ENCODE results near the gene CDKN2D. TPM values are rescaled to one million over a fixed set of nuclear protein-coding genes. Genes with fewer than 3 reads are reported as not detected.

CDKN2D gene
- total RNA-seq, 2 experiments from 2014 or later: 22.4 to 26.6 TPM

DNA sequence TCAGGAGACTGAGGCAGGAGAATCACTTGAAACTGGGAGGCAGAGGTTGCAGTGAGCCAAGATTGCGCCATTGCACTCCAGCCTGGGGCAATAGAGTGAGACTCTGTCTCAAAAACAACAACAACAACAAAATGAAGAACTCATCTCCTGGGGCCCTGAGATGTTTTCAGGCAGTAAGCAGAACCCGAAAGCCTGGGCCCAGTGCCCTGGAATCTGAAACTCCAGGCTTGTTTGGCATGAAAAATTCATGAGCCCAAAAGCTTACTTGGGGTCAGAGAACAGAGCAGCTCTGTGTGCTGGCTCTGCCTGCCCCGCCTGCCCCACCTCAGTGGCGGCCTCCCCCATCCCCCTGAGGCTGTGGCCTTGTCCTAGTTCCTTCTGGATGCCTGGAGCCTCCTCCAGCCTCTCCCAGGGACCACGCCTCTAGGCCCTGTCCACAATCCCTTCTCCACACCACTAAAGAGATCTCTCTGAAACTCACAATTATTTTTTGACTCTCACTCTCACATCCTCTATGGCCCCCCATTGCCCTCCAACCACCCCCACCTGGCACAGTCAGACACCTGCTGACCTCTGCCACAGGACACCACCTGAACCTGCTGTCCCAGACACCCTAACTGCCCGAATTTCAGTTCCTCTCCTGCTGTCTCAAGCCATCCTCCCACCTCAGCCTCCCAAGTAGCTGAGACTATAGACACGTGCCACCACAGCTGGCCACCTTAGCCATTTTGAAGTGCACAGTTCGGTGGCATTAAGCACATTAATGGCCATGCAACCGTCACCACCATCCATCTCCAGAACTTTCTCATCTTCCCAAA, 25.2 kb upstream of the CDKN2D start:
- peak overlapping the region; percentile 31; the same call in 1 of the 2 replicates for H2AFZ ChIP-seq (ENCODE audit: low read length)
- no peaks in the 10 kb centered on the region for H3K79me2 ChIP-seq (ENCODE audit: insufficient read depth, low read depth, low read length)
- intact Hi-C loops (cut with micrococcal nuclease; ENCODE audit: unreplicated experiment): loop anchor here (1.0 to 5.0 kb wide), 2 partner anchors 8 to 373 kb away; no protein-coding TSS in a partner anchor
- peak overlapping the region; percentile 20 for H3K4me3 ChIP-seq (ENCODE audit: low read depth, low read length, poor library complexity, severe bottlenecking)
- CTCF ChIA-PET (ENCODE audit: unreplicated experiment): no interaction called here
- no peak for TF ChIP-seq EZH2phosphoT487 (IDR thresholded peaks at IDR 0.05; ENCODE audit: borderline replicate concordance, low read depth, low read length)
- TF ChIP-seq, protein P1, sequence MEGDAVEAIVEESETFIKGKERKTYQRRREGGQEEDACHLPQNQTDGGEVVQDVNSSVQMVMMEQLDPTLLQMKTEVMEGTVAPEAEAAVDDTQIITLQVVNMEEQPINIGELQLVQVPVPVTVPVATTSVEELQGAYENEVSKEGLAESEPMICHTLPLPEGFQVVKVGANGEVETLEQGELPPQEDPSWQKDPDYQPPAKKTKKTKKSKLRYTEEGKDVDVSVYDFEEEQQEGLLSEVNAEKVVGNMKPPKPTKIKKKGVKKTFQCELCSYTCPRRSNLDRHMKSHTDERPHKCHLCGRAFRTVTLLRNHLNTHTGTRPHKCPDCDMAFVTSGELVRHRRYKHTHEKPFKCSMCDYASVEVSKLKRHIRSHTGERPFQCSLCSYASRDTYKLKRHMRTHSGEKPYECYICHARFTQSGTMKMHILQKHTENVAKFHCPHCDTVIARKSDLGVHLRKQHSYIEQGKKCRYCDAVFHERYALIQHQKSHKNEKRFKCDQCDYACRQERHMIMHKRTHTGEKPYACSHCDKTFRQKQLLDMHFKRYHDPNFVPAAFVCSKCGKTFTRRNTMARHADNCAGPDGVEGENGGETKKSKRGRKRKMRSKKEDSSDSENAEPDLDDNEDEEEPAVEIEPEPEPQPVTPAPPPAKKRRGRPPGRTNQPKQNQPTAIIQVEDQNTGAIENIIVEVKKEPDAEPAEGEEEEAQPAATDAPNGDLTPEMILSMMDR (conservative IDR thresholded peaks at IDR 0.05; ENCODE audit: low read length): no peak
- peak; percentile 95 for DNase-seq (ENCODE audit: low spot score)
- H3K27ac ChIP-seq (ENCODE audit: low read depth, low read length, poor library complexity, severe bottlenecking): peak overlapping the region; percentile 89
- POLR2A ChIA-PET: interaction anchor here (0.6 to 1.9 kb wide), 2 partner anchors 10 to 42 kb away, joined by 3 to 8 read pairs; no protein-coding TSS in a partner anchor
- H3K9me2 ChIP-seq (ENCODE audit: insufficient read depth, low read length): no peaks in the 10 kb centered on the region
- no TSS peak for BruUV-seq (replicated peaks)
- no peaks in the 10 kb centered on the region for H3K9me3 ChIP-seq (ENCODE audit: low read length)
- no peaks in the 10 kb centered on the region for H4K20me1 ChIP-seq (ENCODE audit: insufficient read depth, low read length)
- H3K4me2 ChIP-seq (ENCODE audit: low read length): peak overlapping the region; percentile 67
- H3K4me1 ChIP-seq (ENCODE audit: insufficient read depth, low read length, poor library complexity, severe bottlenecking): peaks cover 71% of the 10 kb centered on the region
- H3K36me3 ChIP-seq (ENCODE audit: insufficient read depth, low read length): no peaks in the 10 kb centered on the region

DNA sequence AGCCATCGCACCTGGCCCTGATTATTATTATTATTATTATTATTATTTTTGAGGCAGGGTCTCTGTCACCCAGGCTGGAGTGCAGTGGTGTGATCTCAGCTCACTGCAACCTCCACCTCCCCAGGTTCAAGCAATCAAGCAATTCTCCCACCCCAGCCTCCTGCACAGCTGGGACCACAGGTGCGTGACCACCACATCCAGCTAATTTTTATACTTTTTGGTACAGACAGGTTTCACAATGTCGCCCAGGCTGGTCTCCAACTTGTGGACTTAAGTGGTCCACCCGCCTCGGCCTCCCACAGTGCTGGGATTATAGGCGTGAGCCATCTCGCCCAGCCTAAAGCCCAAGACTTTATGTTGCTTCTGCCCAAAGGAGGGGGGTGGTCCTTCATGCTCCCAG, 24.4 kb upstream of the CDKN2D start:
- no peaks in the 10 kb centered on the region for H3K9me3 ChIP-seq (ENCODE audit: low read length)
- H4K20me1 ChIP-seq (ENCODE audit: insufficient read depth, low read length): no peaks in the 10 kb centered on the region
- H3K4me2 ChIP-seq (ENCODE audit: low read length): peak overlapping the region; percentile 67
- DNase-seq (ENCODE audit: low spot score): peak; percentile 86
- H3K36me3 ChIP-seq (ENCODE audit: insufficient read depth, low read length): no peaks in the 10 kb centered on the region
- peak overlapping the region; percentile 16 for H3K4me3 ChIP-seq (ENCODE audit: low read depth, low read length, poor library complexity, severe bottlenecking)
- H2AFZ ChIP-seq (ENCODE audit: low read length): peak overlapping the region; percentile 31; the same call in 1 of the 2 replicates
- H3K9me2 ChIP-seq (ENCODE audit: insufficient read depth, low read length): no peaks in the 10 kb centered on the region
- H3K4me1 ChIP-seq (ENCODE audit: insufficient read depth, low read length, poor library complexity, severe bottlenecking): peaks cover 67% of the 10 kb centered on the region
- no TSS peak for BruUV-seq (replicated peaks)
- CTCF ChIA-PET (ENCODE audit: unreplicated experiment): interaction anchor here (1.4 kb wide), 1 partner anchor 9 kb away, joined by 5 read pairs; no protein-coding TSS in a partner anchor
- intact Hi-C loops (cut with micrococcal nuclease; ENCODE audit: unreplicated experiment): loop anchor here (5.0 kb wide), 1 partner anchor 374 kb away; no protein-coding TSS in a partner anchor
- no peaks in the 10 kb centered on the region for H3K79me2 ChIP-seq (ENCODE audit: insufficient read depth, low read depth, low read length)
- H3K27ac ChIP-seq (ENCODE audit: low read depth, low read length, poor library complexity, severe bottlenecking): peak overlapping the region; percentile 89
- TF ChIP-seq EZH2phosphoT487 (IDR thresholded peaks at IDR 0.05; ENCODE audit: borderline replicate concordance, low read depth, low read length): no peak
- TF ChIP-seq, protein P1 (conservative IDR thresholded peaks at IDR 0.05; ENCODE audit: low read length): no peak
- POLR2A ChIA-PET: interaction anchor here (1.0 to 1.2 kb wide), 2 partner anchors 10 to 11 kb away, joined by 4 to 6 read pairs; no protein-coding TSS in a partner anchor

DNA sequence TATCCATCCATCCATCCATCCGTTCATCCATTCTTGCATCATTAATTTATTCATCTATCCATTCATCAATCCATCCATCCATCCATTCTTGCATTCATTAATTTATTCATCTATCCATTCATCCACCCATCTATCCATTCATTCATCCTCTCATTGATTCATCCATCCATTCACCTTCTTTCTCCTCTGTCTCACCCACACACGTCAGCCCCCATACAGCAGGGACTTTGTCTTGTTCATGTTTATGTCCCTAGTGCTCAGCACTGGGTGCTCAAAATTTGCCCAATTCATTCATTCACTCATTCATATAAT, 19.0 kb upstream of the CDKN2D start:
- Histone ChIP-seq H3K79me2 (ENCODE audit: insufficient read depth, low read depth, low read length) (no peaks in the 10 kb centered on the region), H4K20me1 (ENCODE audit: insufficient read depth, low read length) (no peaks in the 10 kb centered on the region), H3K36me3 (ENCODE audit: insufficient read depth, low read length) (no peaks in the 10 kb centered on the region), H3K4me3 (ENCODE audit: low read depth, low read length, poor library complexity, severe bottlenecking) (no peak overlapping the region), H3K27ac (ENCODE audit: low read depth, low read length, poor library complexity, severe bottlenecking) (no peak overlapping the region), H3K9me2 (ENCODE audit: insufficient read depth, low read length) (no peaks in the 10 kb centered on the region), H3K4me2 (ENCODE audit: low read length) (no peak overlapping the region), H3K4me1 (ENCODE audit: insufficient read depth, low read length, poor library complexity, severe bottlenecking) (peaks cover 28% of the 10 kb centered on the region), H3K9me3 (ENCODE audit: low read length) (no peaks in the 10 kb centered on the region), H2AFZ (ENCODE audit: low read length) (no peak overlapping the region)
- DNase-seq (ENCODE audit: low spot score): no peak
- BruUV-seq (replicated peaks): no TSS peak
- ChIA-PET CTCF (ENCODE audit: unreplicated experiment) (no interaction called here), POLR2A (interaction anchor here (1.1 kb wide), 1 partner anchor 65 kb away, joined by 3 read pairs; no protein-coding TSS in a partner anchor)
- intact Hi-C loops (cut with micrococcal nuclease; ENCODE audit: unreplicated experiment): no loop called here
- no peak for TF ChIP-seq EZH2phosphoT487 (IDR thresholded peaks at IDR 0.05; ENCODE audit: borderline replicate concordance, low read depth, low read length)
- TF ChIP-seq, protein P1 (conservative IDR thresholded peaks at IDR 0.05; ENCODE audit: low read length): no peak
